ENCODE results near the gene BABAM2. TPM values are rescaled to one million over a fixed set of nuclear protein-coding genes. Genes with fewer than 3 reads are reported as not detected.
"Not testable (repeated sequence)": the region's sequence is repeated elsewhere in the genome, so short reads cannot be mapped to it uniquely, and the experiment has no call there.

Gene BABAM2
- total RNA-seq, 1 donor = 42.0 TPM

GRCh38 chr2:27972311-27972710, 81.8 kb downstream of the BABAM2 start:
- Histone ChIP-seq H4K20me1 (ENCODE audit: insufficient read depth, low read length) (no peaks in the 10 kb centered on the region), H3K4me2 (ENCODE audit: insufficient read depth, low read length) (no peak overlapping the region), H3K4me1 (ENCODE audit: insufficient read depth, low read length) (peaks cover 14% of the 10 kb centered on the region), H2AFZ (ENCODE audit: low read length) (no peak overlapping the region), H3K4me3 (ENCODE audit: insufficient read depth, low read length) (no peak overlapping the region), H3K27me3 (ENCODE audit: insufficient read depth, low read length) (no peaks in the 10 kb centered on the region), H3K79me2 (ENCODE audit: insufficient read depth, low read length) (peaks cover 12% of the 10 kb centered on the region), H3K27ac (ENCODE audit: low read depth, low read length) (no peak overlapping the region), H3K9me3 (ENCODE audit: low read depth, low read length) (no peaks in the 10 kb centered on the region), H3K36me3 (ENCODE audit: insufficient read depth, low read length) (no peaks in the 10 kb centered on the region)
- DNase-seq (ENCODE audit: insufficient read length, low spot score, missing footprints) = no peak
- TF ChIP-seq CTCF (IDR thresholded peaks at IDR 0.05; ENCODE audit: extremely low read depth, low read depth, low read length) = no peak

- Histone ChIP-seq H3K36me3 (ENCODE audit: insufficient read depth, low read length) (no peaks in the 10 kb centered on the region), H3K79me2 (ENCODE audit: insufficient read depth, low read length) (peaks cover 10% of the 10 kb centered on the region), H3K4me2 (ENCODE audit: insufficient read depth, low read length) (no peak overlapping the region), H3K4me1 (ENCODE audit: insufficient read depth, low read length) (peaks cover 23% of the 10 kb centered on the region), H4K20me1 (ENCODE audit: insufficient read depth, low read length) (no peaks in the 10 kb centered on the region), H3K27ac (ENCODE audit: low read depth, low read length) (peak overlapping the region; percentile 46), H3K9me3 (ENCODE audit: low read depth, low read length) (no peaks in the 10 kb centered on the region), H3K4me3 (ENCODE audit: insufficient read depth, low read length) (no peak overlapping the region), H3K27me3 (ENCODE audit: insufficient read depth, low read length) (no peaks in the 10 kb centered on the region), H2AFZ (ENCODE audit: low read length) (peak overlapping the region; percentile 26)
- no peak for DNase-seq (ENCODE audit: insufficient read length, low spot score, missing footprints)
- TF ChIP-seq CTCF (IDR thresholded peaks at IDR 0.05; ENCODE audit: extremely low read depth, low read depth, low read length) = peak; percentile 48
Measured at GRCh38 chr2:27973592-27973991, 83.1 kb downstream of the BABAM2 start.

- no peak overlapping the region for H3K27ac ChIP-seq (ENCODE audit: low read depth, low read length)
- no peak for DNase-seq (ENCODE audit: insufficient read length, low spot score, missing footprints)
- no peak overlapping the region for H3K4me3 ChIP-seq (ENCODE audit: insufficient read depth, low read length)
- peaks cover 11% of the 10 kb centered on the region for H3K79me2 ChIP-seq (ENCODE audit: insufficient read depth, low read length)
- no peak overlapping the region for H2AFZ ChIP-seq (ENCODE audit: low read length)
- H4K20me1 ChIP-seq (ENCODE audit: insufficient read depth, low read length) = no peaks in the 10 kb centered on the region
- no peak for TF ChIP-seq CTCF (IDR thresholded peaks at IDR 0.05; ENCODE audit: extremely low read depth, low read depth, low read length)
- H3K4me1 ChIP-seq (ENCODE audit: insufficient read depth, low read length) = peaks cover 23% of the 10 kb centered on the region
- H3K4me2 ChIP-seq (ENCODE audit: insufficient read depth, low read length) = no peak overlapping the region
- no peaks in the 10 kb centered on the region for H3K36me3 ChIP-seq (ENCODE audit: insufficient read depth, low read length)
- H3K9me3 ChIP-seq (ENCODE audit: low read depth, low read length) = no peaks in the 10 kb centered on the region
- no peaks in the 10 kb centered on the region for H3K27me3 ChIP-seq (ENCODE audit: insufficient read depth, low read length)
Measured at GRCh38 chr2:27976308-27976707, 85.8 kb downstream of the BABAM2 start.

- Histone ChIP-seq H3K79me2 (ENCODE audit: insufficient read depth, low read length) (peaks cover 10% of the 10 kb centered on the region), H3K9me3 (ENCODE audit: low read depth, low read length) (no peaks in the 10 kb centered on the region), H3K36me3 (ENCODE audit: insufficient read depth, low read length) (no peaks in the 10 kb centered on the region), H3K4me1 (ENCODE audit: insufficient read depth, low read length) (peaks cover 23% of the 10 kb centered on the region), H2AFZ (ENCODE audit: low read length) (peak overlapping the region; percentile 7), H4K20me1 (ENCODE audit: insufficient read depth, low read length) (no peaks in the 10 kb centered on the region), H3K4me3 (ENCODE audit: insufficient read depth, low read length) (no peak overlapping the region), H3K27me3 (ENCODE audit: insufficient read depth, low read length) (no peaks in the 10 kb centered on the region), H3K27ac (ENCODE audit: low read depth, low read length) (peak overlapping the region; percentile 74), H3K4me2 (ENCODE audit: insufficient read depth, low read length) (peak overlapping the region; percentile 49)
- peak; percentile 43 for DNase-seq (ENCODE audit: insufficient read length, low spot score, missing footprints)
- no peak for TF ChIP-seq CTCF (IDR thresholded peaks at IDR 0.05; ENCODE audit: extremely low read depth, low read depth, low read length)
Measured at GRCh38 chr2:27977731-27978312, 87.3 kb downstream of the BABAM2 start.

- H3K27me3 ChIP-seq (ENCODE audit: insufficient read depth, low read length); H3K9me3 ChIP-seq (ENCODE audit: low read depth, low read length); H3K4me2 ChIP-seq (ENCODE audit: insufficient read depth, low read length); H3K4me3 ChIP-seq (ENCODE audit: insufficient read depth, low read length); H4K20me1 ChIP-seq (ENCODE audit: insufficient read depth, low read length); H3K36me3 ChIP-seq (ENCODE audit: insufficient read depth, low read length); DNase-seq (ENCODE audit: insufficient read length, low spot score, missing footprints); H2AFZ ChIP-seq (ENCODE audit: low read length): not testable (repeated sequence)
- Histone ChIP-seq H3K79me2 (ENCODE audit: insufficient read depth, low read length) (peaks cover 16% of the 10 kb centered on the region), H3K27ac (ENCODE audit: low read depth, low read length) (peak overlapping the region; percentile 74), H3K4me1 (ENCODE audit: insufficient read depth, low read length) (peaks cover 18% of the 10 kb centered on the region)
Measured at GRCh38 chr2:27978761-27979160, 88.2 kb downstream of the BABAM2 start.

Data from osteoblast (primary cell).